Measurements from ENCODE around the gene DIAPH2. TPM values are rescaled to one million over a fixed set of nuclear protein-coding genes. Genes with fewer than 3 reads are reported as not detected.

DIAPH2 gene
- total and polyA plus RNA-seq, 2 of the 13 experiments (the other 11 are each of a cell fraction or from before 2014, with no cell fraction given) = 2.1 to 8.5 TPM

DNA sequence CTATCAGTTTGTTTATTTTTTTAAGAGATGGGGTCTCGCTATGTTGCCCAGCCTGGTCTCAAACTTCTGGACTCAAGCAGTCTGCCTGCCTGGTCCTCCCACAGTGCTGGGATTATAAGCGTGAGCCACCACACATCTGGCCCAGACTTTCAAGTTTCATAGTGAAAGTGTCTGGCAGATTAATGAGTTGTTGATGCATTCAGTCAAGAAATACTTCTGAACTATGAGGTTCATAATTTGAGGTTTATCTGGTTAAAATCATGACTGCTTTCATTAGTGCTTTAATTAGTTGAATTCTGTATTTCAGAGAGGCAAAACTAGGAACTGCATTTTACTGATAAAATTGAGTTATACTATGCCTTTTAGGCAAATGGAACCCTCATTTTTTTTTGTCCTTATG is 837.7 kb downstream of the DIAPH2 start:
- WGBS (ENCODE audit: low lambda C conversion rate) = 100% methylated on average over 2 of the region's 2 CpGs
- ChIA-PET CTCF (ENCODE audit: low intra/inter-chr PET ratio, low total read pairs) (no interaction called here), POLR2A (no interaction called here)
- Histone ChIP-seq H3K9me3 (ENCODE audit: low read length) (no peaks in the 10 kb centered on the region), H3K4me3 (replicated peaks in 1 of 3; ENCODE audit: insufficient read depth in 1 of 3, low read depth in 2 of 3, low read length in 3 of 3) (no peak overlapping the region), H4K20me1 (ENCODE audit: insufficient read depth, low read length) (no peaks in the 10 kb centered on the region), H3K4me1 (ENCODE audit: insufficient read depth, low read length) (no peaks in the 10 kb centered on the region), H3K27ac (ENCODE audit: extremely low read length, insufficient read depth, low read length) (no peak overlapping the region), H3K79me2 (ENCODE audit: insufficient read depth, low read length) (no peaks in the 10 kb centered on the region), H3K36me3 (replicated peaks in 1 of 2; ENCODE audit: control insufficient read depth in 1 of 2, insufficient read depth in 2 of 2, low read length in 2 of 2) (no peaks in the 10 kb centered on the region), H3K4me2 (ENCODE audit: low read depth, low read length) (no peak overlapping the region), H2AFZ (ENCODE audit: low read length) (no peak overlapping the region), H3K9ac (ENCODE audit: insufficient read depth, low read depth, low read length) (no peak overlapping the region), H3K27me3 (ENCODE audit: control insufficient read depth in 1 of 2, insufficient read depth in 2 of 2, low read length in 2 of 2) (no peaks in the 10 kb centered on the region)
- FAIRE-seq (no peak), DNase-seq (ENCODE audit: low spot score) (no peak), ATAC-seq (no peak)
- TF ChIP-seq ZNF468 (CRISPR knock-in tag; IDR thresholded peaks at IDR 0.05) (no peak), PHF20 (CRISPR knock-in tag; IDR thresholded peaks at IDR 0.05) (no peak), CENPT (CRISPR knock-in tag; IDR thresholded peaks at IDR 0.05; ENCODE audit: low read depth) (no peak), REST (IDR thresholded peaks at IDR 0.05; ENCODE audit: borderline replicate concordance in 1 of 2, low read depth in 1 of 2, low read length in 2 of 2) (no peak), ZNF556 (CRISPR knock-in tag; IDR thresholded peaks at IDR 0.05; ENCODE audit: borderline replicate concordance) (no peak), JUN (CRISPR knock-in tag; IDR thresholded peaks at IDR 0.05) (no peak), ZBTB34 (CRISPR knock-in tag; IDR thresholded peaks at IDR 0.05) (no peak), PAWR (CRISPR knock-in tag; IDR thresholded peaks at IDR 0.05; ENCODE audit: borderline replicate concordance) (no peak), MAZ (IDR thresholded peaks at IDR 0.05; ENCODE audit: borderline replicate concordance, low read depth, low read length) (no peak), MAZ (CRISPR knock-in tag; IDR thresholded peaks at IDR 0.05; ENCODE audit: low read depth) (no peak), ZSCAN21 (CRISPR knock-in tag; IDR thresholded peaks at IDR 0.05; ENCODE audit: borderline replicate concordance) (no peak), CEBPG (CRISPR knock-in tag; IDR thresholded peaks at IDR 0.05) (no peak), THAP7 (CRISPR knock-in tag; IDR thresholded peaks at IDR 0.05) (no peak)
- in situ Hi-C loops (cut with HindIII; ENCODE audit: extremely low pct_ligation_motif_present, low pct_unique_long_range_greater_than_20kb) (no loop called here), intact Hi-C loops (cut with micrococcal nuclease; ENCODE audit: unreplicated experiment) (no loop called here)
- BruUV-seq (replicated peaks) = no TSS peak

Data from HepG2 (cell line).